HUES48 (cell line): ENCODE data around the gene ENO3.
A peak's percentile ranks its signal among the peaks of the same experiment; 100 is the strongest.

Experiments
- H3K27ac ChIP-seq: one replicate; pipeline ENCODE4 v1.7.0; 2013; ENCODE audit warnings: low read depth, low read length, inconsistent platforms
- H3K27me3 ChIP-seq: 2 replicates; pipeline ENCODE4 v1.6.1; 2013; ENCODE audit warnings: mild to moderate bottlenecking, low read length; ENCODE audit not compliant: control insufficient read depth, insufficient read depth
- H3K36me3 ChIP-seq: 2 replicates; pipeline ENCODE4 v1.6.1; 2013; ENCODE audit warnings: low read length; ENCODE audit not compliant: control insufficient read depth, insufficient read depth
- H3K4me1 ChIP-seq: 2 replicates; pipeline ENCODE4 v1.6.1; 2013; ENCODE audit warnings: mild to moderate bottlenecking, low read length; ENCODE audit not compliant: control insufficient read depth, insufficient read depth
- H3K4me3 ChIP-seq: 2 replicates; pipeline ENCODE4 v1.5.1; 2013; ENCODE audit warnings: mild to moderate bottlenecking, low read depth, low read length
- H3K9ac ChIP-seq: 2 replicates; pipeline ENCODE4 v1.6.1; 2013; ENCODE audit warnings: mild to moderate bottlenecking, low read depth, low read length, moderate library complexity
- H3K9me3 ChIP-seq: 2 replicates; pipeline ENCODE4 v1.6.1; 2013; ENCODE audit warnings: low read length; ENCODE audit not compliant: control insufficient read depth, insufficient read depth

ENO3 gene

DNA sequence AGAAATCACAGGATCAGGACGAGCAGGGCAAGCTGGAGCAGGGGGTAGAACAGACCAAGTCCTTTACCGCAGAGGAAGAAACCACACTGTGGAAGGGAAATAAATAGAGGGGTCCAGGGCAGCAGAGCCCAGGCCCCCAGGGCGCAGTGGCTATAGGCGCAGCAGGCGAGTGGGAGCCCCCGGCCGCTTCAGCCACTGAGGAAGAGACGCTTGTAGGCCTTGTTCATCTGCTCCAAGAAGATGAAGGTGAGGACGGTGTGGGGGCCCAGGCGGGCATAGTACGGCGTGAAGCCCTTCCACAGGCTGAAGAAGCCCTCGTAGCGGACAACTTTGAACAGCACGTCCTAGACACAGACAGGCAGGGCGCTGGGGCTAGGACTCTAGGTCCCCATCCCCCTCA lies 13.4 kb upstream of the ENO3 start:
- peaks cover 11% of the 10 kb centered on the region; the same call in 1 of the 2 replicates for H3K4me1 ChIP-seq
- H3K9ac ChIP-seq, result no peak overlapping the region
- peaks cover 39% of the 10 kb centered on the region for H3K36me3 ChIP-seq
- no peak overlapping the region for H3K4me3 ChIP-seq
- H3K27me3 ChIP-seq, result no peaks in the 10 kb centered on the region
- H3K9me3 ChIP-seq, result no peaks in the 10 kb centered on the region
- H3K27ac ChIP-seq, result no peak overlapping the region

DNA sequence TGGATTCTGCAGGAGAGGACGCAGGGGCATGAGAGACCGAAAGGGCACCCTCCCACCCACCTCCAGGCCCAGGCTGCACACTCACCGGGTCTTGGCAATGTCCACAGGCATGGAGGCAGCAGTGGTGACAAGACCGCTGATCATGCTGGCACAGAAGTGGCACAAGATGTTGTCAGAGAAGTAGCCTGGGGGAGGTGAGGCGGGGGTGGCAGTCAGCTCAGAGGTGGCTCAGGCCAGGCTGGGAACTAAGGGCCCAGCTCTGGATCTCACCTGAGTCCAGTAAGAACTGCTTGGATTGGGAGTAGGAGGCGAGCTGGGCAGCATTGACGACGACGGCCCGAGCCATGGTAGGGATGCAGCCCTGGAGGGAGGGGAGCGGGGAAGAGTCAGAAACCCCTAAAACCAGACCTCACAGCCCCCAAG lies 12.8 kb upstream of the ENO3 start:
- Histone ChIP-seq H3K4me3 (no peak overlapping the region), H3K27me3 (no peaks in the 10 kb centered on the region), H3K9ac (no peak overlapping the region), H3K27ac (no peak overlapping the region), H3K36me3 (peaks cover 44% of the 10 kb centered on the region), H3K4me1 (peaks cover 11% of the 10 kb centered on the region; the same call in 1 of the 2 replicates), H3K9me3 (no peaks in the 10 kb centered on the region)

GRCh38 chr17:4938688-4939545 lies 12.0 kb upstream of the ENO3 start:
- Histone ChIP-seq H3K4me3 (peak overlapping the region; percentile 89), H3K27me3 (no peaks in the 10 kb centered on the region), H3K4me1 (peaks cover 11% of the 10 kb centered on the region; the same call in 1 of the 2 replicates), H3K9me3 (no peaks in the 10 kb centered on the region), H3K9ac (peak overlapping the region; percentile 92), H3K27ac (peak overlapping the region; percentile 99), H3K36me3 (peaks cover 52% of the 10 kb centered on the region)

GRCh38 chr17:4939546-4939795 lies 11.4 kb upstream of the ENO3 start:
- Histone ChIP-seq H3K36me3 (peaks cover 58% of the 10 kb centered on the region), H3K4me1 (peaks cover 11% of the 10 kb centered on the region; the same call in 1 of the 2 replicates), H3K9me3 (no peaks in the 10 kb centered on the region), H3K9ac (peak overlapping the region; percentile 92), H3K27ac (peak overlapping the region; percentile 99), H3K4me3 (peak overlapping the region; percentile 89), H3K27me3 (no peaks in the 10 kb centered on the region)

DNA sequence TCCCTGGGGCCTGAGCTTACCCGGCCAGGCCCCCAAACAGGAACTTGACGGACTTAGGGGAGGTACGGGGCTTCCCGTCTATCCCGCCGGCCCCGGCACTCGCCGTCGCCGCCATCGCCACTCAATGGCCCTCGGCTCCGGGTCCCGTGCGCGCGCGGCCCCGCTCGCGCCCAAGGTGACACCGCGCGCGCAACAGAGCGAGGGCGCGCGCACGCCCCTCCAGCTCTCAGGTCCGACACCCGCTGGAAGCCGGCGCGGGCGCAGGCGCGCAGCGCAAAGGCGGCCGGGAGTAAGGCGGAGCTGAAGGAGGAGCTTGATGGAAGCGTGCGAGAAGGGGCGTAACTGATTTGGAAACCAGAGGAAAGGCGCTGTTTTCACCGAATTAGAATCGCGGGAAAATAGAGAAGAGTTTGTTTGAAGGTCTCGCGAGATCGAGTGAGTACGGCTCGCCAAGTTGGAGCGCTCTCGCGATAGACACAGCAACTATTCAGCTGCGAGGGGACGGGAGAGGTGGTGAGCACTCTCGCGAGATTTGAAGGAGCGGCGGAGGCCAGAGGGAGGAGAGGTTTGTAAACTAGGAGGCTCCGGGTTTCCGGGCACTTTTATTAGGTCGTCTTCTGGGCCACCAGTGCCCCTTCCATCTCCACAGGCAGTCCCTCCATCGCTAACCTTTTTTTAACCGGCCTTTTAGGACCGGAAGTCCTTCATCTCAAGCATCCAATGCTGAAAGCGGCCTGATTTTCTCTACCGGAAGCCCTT lies 10.9 kb upstream of the ENO3 start, which contains the start of the genes RNF167 and SLC25A11:
TSS of gene RNF167 (plus strand) at position 473 of the 759 bp plus-strand sequence. CDS start 642 bp downstream, outside the sequence.
TSS of gene SLC25A11 (minus strand) at position 251 of the 759 bp plus-strand sequence. CDS start at position 115, 136 bp downstream.
- Histone ChIP-seq H3K4me3 (peak within 1 kb of the TSS; percentile 89), H3K9ac (peak within 1 kb of the TSS; percentile 92), H3K27me3 (no peaks in the 10 kb centered on the region), H3K9me3 (no peaks in the 10 kb centered on the region), H3K36me3 (peaks cover 63% of the 10 kb centered on the region), H3K27ac (peak within 1 kb of the TSS; percentile 99), H3K4me1 (peaks cover 11% of the 10 kb centered on the region; the same call in 1 of the 2 replicates)

- Histone ChIP-seq H3K9ac (peak overlapping the region; percentile 92), H3K9me3 (no peaks in the 10 kb centered on the region), H3K4me3 (peak overlapping the region; percentile 89), H3K27ac (peak overlapping the region; percentile 99), H3K27me3 (no peaks in the 10 kb centered on the region), H3K4me1 (peaks cover 11% of the 10 kb centered on the region; the same call in 1 of the 2 replicates), H3K36me3 (peaks cover 70% of the 10 kb centered on the region)
Observed at GRCh38 chr17:4940555-4941318, 10.2 kb upstream of the ENO3 start.

- peaks cover 14% of the 10 kb centered on the region; the same call in 1 of the 2 replicates for H3K4me1 ChIP-seq
- H3K4me3 ChIP-seq, result peak overlapping the region; percentile 89
- H3K27me3 ChIP-seq, result no peaks in the 10 kb centered on the region
- H3K36me3 ChIP-seq, result peaks cover 70% of the 10 kb centered on the region
- H3K27ac ChIP-seq, result peak overlapping the region; percentile 99
- H3K9me3 ChIP-seq, result no peaks in the 10 kb centered on the region
- peak overlapping the region; percentile 92 for H3K9ac ChIP-seq
Observed at GRCh38 chr17:4941319-4941610, 9.7 kb upstream of the ENO3 start.

GRCh38 chr17:4942760-4943508 lies 8.0 kb upstream of the ENO3 start:
- peaks cover 60% of the 10 kb centered on the region for H3K36me3 ChIP-seq
- H3K9ac ChIP-seq, result no peak overlapping the region
- no peaks in the 10 kb centered on the region for H3K9me3 ChIP-seq
- no peak overlapping the region for H3K4me3 ChIP-seq
- H3K27ac ChIP-seq, result peak overlapping the region; percentile 16
- H3K27me3 ChIP-seq, result no peaks in the 10 kb centered on the region
- peaks cover 19% of the 10 kb centered on the region; the same call in 1 of the 2 replicates for H3K4me1 ChIP-seq

- Histone ChIP-seq H3K9ac (0 out of 2 replicates have a peak overlapping the region, but pooled peaks have one; percentile 25), H3K4me3 (no peak overlapping the region), H3K4me1 (peaks cover 13% of the 10 kb centered on the region; the same call in 1 of the 2 replicates), H3K27me3 (no peaks in the 10 kb centered on the region), H3K36me3 (peaks cover 51% of the 10 kb centered on the region), H3K9me3 (no peaks in the 10 kb centered on the region), H3K27ac (peak overlapping the region; percentile 76)
Observed at GRCh38 chr17:4944163-4944553, 6.8 kb upstream of the ENO3 start.

GRCh38 chr17:4944554-4945175 lies 6.3 kb upstream of the ENO3 start:
- Histone ChIP-seq H3K9ac (0 out of 2 replicates have a peak overlapping the region, but pooled peaks have one; percentile 25), H3K4me1 (peaks cover 13% of the 10 kb centered on the region; the same call in 1 of the 2 replicates), H3K27me3 (no peaks in the 10 kb centered on the region), H3K9me3 (no peaks in the 10 kb centered on the region), H3K36me3 (peaks cover 51% of the 10 kb centered on the region), H3K4me3 (no peak overlapping the region), H3K27ac (peak overlapping the region; percentile 76)
